HG02870 (cell line): ENCODE data around the gene PSMD11.

ENCODE experiments used
- ATAC-seq: cut with Tn5 transposase; IDR thresholded peaks from one replicate; pipeline ENCODE4 v1.9.1; 2021; ENCODE audit warnings: mild to moderate bottlenecking, moderate library complexity; ENCODE audit not compliant: unreplicated experiment

PSMD11 gene

GRCh38 chr17:32463304-32463703 lies 19.0 kb downstream of the PSMD11 start:
- no peak for ATAC-seq

DNA sequence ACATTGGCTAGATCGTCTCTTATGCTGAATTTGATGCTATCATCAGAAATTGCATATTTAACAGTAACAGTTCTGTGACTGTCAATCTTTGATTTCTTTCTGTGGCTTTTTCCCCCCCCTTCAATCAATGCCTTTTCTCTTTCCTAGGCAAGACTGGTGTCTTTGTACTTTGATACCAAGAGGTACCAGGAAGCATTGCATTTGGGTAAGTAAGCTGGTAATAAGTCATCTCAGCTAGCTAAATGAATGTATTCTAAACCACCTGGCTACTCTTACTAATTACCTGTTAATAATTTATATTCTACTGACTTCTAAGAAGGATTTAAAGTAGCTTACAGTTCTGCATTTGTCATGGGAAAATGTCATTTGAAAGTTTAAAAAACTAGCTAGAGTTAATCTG lies 20.1 kb downstream of the PSMD11 start:
- no peak for ATAC-seq

DNA sequence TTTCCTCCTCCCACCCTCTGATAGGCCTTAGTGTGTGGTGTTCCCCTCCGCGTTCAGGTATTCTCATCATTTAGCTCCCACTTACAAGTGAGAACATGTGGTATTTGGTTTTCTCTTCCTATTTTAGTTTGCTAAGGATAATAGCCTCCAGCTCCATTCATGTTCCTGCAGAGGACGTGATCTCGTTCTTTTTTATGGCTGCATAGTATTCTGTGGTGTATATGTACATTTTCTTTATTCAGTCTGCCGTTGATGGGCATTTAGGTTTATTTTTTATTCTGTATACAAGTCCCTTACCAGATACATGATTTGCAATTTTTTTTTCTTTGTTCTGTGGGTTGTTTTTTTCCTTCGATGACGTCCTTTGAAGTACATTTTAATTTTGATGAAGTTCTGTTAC lies 23.6 kb downstream of the PSMD11 start:
- no peak for ATAC-seq

DNA sequence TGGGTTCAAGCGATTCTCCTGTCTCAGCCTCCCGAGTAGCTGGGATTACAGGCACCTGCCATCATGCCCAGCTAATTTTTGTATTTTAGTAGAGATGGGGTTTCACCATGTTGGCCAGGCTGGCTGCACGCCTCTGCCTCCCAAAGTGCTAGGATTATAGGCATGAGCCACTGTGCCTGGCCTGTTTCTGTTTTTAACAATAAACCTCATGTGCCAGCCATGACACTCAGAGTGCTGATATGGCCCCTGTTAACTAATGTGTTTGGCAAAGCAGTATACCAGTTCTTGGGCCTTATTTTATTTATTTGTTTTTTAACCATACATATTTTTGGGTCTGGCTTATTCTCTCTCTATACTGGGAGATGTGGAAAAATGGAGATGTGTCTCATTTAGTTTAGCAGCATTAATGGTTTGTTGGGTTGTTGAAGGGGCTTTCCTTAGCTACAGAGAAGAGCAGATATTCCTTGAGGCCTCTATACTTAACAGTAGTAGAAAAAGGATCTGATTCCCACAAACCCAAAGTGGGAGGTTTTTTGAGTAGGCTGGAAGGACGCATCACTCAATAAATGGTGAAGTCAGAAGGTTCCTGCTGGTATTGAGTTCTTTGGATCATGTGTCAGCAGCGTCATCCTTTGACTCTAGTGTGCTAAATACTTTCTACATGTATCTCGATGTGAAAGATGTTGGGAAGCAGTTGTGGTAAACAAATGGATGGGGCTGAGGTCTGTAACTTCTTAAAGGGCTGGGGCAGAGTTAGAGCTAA lies 26.3 kb downstream of the PSMD11 start:
- no peak for ATAC-seq

DNA sequence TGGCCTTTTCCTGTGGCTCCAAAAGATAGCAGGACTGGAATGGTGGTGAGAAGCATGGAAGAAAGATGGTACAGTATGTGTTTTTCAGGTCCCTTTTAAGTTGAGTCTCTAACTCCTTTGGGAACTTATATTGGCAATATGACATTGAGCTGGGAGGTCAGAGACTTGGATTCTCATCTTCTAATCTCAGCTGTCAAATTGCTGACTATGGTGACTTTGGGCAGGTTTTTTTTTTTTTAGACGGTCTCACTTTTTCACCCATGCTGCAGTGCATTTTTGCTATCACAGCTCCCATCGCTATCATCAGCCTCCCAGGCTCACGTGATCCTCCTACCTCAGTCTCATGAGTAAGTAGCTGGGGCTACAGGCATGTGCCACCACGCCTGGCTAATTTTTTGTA lies 27.3 kb downstream of the PSMD11 start:
- ATAC-seq = no peak

GRCh38 chr17:32475258-32475657 lies 30.9 kb downstream of the PSMD11 start:
- no peak for ATAC-seq

DNA sequence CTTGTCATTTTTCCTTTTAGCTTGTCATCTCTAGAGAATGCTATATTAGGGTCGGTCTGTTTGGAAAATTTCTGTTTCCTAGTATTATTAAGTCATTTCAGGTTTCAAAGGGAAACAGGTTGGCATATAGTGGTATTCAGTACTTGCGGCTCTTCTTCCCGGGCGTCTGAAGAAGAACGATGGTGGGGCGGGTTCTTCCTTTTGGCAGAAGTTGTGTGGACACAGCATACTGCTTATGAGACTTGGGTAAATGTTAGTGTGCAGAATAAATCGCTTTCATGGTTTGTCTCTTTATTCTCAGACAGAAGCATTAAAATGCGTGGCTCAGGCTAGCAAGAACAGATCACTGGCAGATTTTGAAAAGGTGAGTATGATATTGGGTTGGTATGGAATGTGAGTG lies 32.9 kb downstream of the PSMD11 start:
- no peak for ATAC-seq

DNA sequence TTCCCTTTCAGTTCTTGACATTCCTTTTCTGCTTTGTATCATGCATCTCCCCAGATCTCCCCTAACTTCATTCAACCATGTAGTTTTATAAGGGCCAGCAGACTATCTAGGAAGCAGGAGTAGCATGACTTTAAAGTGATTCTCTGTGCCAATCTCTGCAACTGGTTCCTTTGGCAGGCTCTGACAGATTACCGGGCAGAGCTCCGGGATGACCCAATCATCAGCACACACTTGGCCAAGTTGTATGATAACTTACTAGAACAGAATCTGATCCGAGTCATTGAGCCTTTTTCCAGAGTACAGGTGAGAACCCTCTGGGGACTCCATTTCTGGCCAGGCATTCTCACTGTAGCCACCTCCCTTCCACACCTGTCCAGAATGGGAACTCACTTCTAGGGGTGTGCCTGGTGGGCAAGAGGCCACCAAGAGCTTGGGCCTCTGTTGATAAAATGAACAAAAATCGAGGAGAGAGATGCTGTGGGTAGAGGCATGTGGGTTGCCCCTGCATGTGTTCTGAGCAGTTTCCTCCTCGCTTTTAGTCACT lies 34.8 kb downstream of the PSMD11 start:
- ATAC-seq = no peak

- no peak for ATAC-seq
These were observed 36.9 kb downstream of the PSMD11 start for GRCh38 chr17:32481193-32481592.

GRCh38 chr17:32482568-32483320 lies 38.4 kb downstream of the PSMD11 start:
- ATAC-seq = no peak

DNA sequence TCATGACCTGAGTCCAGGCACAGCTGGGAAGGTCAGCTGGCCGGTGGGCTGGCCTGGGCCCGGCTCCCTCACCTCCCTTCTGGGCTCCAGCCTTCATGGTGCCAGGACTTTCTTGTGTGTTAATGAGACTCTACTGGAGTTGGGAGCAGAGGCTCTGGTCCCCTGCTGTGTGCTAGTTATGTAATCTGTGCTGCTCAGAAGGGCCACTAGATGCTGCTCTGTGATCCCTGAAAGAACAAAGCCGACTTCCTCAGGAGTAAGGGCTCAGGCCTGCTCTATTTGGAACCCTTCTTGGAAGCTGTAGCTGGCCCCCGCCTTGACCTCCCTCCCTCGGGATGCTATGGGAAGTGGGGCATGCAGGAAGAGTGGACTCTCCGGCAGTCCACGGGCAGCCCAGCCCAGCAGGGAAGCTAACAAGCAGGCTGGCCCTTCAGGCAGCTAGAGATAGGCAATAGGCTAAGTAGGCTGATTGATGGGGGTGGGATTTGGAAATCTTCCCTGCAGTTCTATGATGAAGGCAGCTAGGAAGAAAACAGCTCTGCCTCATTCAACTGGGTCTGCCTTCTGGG lies 39.2 kb downstream of the PSMD11 start:
- ATAC-seq = no peak

GRCh38 chr17:32484041-32484461 lies 39.7 kb downstream of the PSMD11 start:
- ATAC-seq = no peak

GRCh38 chr17:32484628-32485027 lies 40.3 kb downstream of the PSMD11 start:
- ATAC-seq = no peak

DNA sequence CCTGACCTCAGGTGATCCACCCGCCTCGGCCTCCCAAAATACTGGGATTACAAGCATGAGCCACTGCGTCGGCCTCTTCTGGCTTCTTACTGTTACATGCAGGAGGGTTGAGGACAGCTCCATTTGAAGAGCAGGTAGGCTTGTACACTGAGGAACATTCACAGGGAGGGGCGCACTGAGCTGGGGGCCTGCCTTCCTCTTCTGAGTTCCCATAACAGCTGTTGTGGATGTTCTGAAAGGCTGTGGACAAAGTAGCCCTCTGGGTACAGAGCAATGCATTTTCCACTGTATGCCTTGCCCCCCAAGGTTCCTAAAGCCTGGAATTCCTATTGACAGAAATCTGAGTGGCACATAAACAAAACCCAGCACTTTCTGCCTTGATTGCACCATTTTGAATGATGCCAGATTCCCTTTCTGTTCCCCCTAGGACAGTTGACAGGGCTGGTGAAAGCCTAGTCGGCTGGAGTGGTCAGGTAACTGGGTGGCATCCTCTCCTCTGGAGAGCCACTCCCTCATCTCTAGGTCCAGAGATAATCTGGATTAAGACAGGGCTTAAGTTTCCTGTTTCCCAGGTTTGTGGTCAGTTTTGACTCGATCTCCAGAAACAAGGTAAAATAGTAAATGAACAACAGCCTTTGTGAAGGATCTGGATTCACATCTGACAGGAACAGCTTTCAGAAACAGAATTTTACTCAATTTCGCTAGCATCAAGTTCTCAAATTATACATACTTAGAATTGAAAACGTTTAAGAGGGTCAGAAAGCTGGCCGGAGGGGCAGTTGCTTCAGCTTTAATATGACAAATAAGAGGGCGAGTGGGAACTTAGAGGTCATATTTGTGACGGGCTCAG lies 41.2 kb downstream of the PSMD11 start:
- no peak for ATAC-seq

DNA sequence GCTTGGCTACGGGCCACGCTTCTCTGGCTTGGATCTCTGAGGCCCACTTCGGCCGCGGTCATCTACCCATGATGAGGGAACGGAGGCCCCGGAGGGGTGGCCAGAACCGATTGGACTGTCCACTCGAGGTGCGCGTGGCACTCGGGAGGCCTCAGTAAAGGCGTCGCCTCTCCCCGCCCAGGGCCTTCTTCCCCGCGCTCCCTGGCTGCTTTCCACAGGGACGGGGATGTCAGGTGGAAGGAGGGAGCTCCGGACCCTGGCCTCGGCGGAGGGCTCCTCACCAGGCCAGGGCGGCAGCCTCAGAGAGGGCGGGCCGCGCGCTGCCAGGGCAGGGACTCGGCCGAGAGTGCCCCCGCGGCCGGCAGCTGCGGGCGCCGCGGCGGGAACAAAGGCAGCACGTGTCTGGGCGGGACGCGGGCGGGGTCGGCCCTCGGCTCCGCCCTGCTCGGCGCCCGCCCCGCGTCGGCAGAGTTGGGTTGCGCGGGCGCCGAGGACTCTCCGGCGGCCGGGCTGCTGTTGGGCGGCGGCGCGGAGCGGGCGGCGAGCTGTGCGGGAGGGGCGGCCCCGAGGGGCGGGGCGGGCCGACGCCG lies 41.9 kb downstream of the PSMD11 start:
- ATAC-seq = peak; percentile 21

- peak; percentile 32 for ATAC-seq
These were observed 42.6 kb downstream of the PSMD11 start, which contains the start of gene CDK5R1 for GRCh38 chr17:32486701-32487472. TSS of gene CDK5R1 (plus strand) at chr17:32486993. CDS start at chr17:32487621, 628 bp downstream.

- no peak for ATAC-seq
These were observed 43.3 kb downstream of the PSMD11 start for GRCh38 chr17:32487473-32488176.

DNA sequence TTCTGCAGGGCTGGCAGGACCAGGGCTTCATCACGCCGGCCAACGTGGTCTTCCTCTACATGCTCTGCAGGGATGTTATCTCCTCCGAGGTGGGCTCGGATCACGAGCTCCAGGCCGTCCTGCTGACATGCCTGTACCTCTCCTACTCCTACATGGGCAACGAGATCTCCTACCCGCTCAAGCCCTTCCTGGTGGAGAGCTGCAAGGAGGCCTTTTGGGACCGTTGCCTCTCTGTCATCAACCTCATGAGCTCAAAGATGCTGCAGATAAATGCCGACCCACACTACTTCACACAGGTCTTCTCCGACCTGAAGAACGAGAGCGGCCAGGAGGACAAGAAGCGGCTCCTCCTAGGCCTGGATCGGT lies 43.9 kb downstream of the PSMD11 start:
- no peak for ATAC-seq

GRCh38 chr17:32488604-32489180 lies 44.4 kb downstream of the PSMD11 start:
- ATAC-seq = no peak
